OCI-LY3 (cell line): ENCODE results near the gene GRIN2A.

Source experiments
- EZH2phosphoT487 ChIP-seq: fragments of 200-600 bp; shearing (Covaris generic); IDR thresholded peaks from 2 replicates; pipeline ENCODE4 v1.6.1; 2018; ENCODE audit warnings: antibody characterized with exemption, mixed run types, low read depth
- TF ChIP-seq, protein P1 (sequence below): fragments of 200-600, 300-600 bp; sonication (generic); IDR thresholded peaks from 2 replicates; pipeline ENCODE4 v1.5.1; 2014; ENCODE audit warnings: antibody characterized with exemption, low read length, low read depth

DNA sequence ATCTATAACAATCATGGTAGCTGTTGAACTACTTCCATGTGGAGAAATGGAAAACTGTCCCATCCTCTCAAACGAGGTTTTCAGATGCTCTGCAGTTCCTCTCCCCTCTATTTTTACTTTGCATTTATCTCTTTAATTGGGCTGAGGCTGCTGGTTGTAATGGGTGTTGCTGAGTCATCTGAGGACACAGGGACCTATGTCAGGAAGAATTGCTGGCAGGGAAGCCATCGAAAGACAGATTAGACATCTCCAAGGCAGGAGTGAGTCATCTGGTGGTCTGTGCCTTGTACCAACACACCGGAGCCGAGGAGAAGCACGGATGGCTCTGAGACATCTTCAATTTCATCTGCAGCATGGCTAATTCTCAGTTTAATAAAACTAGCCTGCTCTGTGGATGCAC is 394.5 kb downstream of the GRIN2A start:
- TF ChIP-seq, protein P1, sequence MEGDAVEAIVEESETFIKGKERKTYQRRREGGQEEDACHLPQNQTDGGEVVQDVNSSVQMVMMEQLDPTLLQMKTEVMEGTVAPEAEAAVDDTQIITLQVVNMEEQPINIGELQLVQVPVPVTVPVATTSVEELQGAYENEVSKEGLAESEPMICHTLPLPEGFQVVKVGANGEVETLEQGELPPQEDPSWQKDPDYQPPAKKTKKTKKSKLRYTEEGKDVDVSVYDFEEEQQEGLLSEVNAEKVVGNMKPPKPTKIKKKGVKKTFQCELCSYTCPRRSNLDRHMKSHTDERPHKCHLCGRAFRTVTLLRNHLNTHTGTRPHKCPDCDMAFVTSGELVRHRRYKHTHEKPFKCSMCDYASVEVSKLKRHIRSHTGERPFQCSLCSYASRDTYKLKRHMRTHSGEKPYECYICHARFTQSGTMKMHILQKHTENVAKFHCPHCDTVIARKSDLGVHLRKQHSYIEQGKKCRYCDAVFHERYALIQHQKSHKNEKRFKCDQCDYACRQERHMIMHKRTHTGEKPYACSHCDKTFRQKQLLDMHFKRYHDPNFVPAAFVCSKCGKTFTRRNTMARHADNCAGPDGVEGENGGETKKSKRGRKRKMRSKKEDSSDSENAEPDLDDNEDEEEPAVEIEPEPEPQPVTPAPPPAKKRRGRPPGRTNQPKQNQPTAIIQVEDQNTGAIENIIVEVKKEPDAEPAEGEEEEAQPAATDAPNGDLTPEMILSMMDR: no peak
- no peak for TF ChIP-seq EZH2phosphoT487
